Measurements from ENCODE around the gene CALN1.

DNA sequence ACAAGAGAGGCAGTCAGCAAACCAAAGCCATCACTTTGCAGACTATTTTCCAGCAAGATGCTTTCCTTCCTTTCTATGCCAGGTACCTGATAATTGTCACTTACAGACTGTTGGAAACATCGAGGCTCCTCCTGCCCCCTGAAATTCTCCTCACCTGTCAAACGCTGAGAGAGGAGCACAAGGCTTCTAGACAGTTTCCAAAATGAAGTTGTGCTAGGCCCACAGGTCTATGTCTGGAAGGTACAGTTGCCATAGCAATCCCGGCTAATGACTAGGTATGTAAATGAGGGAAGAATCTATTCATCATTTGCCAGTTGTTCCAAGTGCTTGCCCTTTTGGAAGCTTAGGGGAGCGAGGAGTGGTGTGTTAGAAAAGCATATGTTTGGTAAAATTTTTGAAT lies 334.4 kb downstream of the CALN1 start:
- TF ChIP-seq FOXJ3 (CRISPR knock-in tag; IDR thresholded peaks at IDR 0.05) = no peak
- TF ChIP-seq FOS (IDR thresholded peaks at IDR 0.05; ENCODE audit: extremely low read depth, insufficient read length) = no peak
- TF ChIP-seq, protein P1, sequence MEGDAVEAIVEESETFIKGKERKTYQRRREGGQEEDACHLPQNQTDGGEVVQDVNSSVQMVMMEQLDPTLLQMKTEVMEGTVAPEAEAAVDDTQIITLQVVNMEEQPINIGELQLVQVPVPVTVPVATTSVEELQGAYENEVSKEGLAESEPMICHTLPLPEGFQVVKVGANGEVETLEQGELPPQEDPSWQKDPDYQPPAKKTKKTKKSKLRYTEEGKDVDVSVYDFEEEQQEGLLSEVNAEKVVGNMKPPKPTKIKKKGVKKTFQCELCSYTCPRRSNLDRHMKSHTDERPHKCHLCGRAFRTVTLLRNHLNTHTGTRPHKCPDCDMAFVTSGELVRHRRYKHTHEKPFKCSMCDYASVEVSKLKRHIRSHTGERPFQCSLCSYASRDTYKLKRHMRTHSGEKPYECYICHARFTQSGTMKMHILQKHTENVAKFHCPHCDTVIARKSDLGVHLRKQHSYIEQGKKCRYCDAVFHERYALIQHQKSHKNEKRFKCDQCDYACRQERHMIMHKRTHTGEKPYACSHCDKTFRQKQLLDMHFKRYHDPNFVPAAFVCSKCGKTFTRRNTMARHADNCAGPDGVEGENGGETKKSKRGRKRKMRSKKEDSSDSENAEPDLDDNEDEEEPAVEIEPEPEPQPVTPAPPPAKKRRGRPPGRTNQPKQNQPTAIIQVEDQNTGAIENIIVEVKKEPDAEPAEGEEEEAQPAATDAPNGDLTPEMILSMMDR (IDR thresholded peaks at IDR 0.05 in 2 of 3, conservative IDR thresholded peaks at IDR 0.05 in 1 of 3; ENCODE audit: insufficient read depth in 2 of 3, low read depth in 1 of 3, low read length in 3 of 3) = no peak
- TF ChIP-seq GABPA (tag; conservative IDR thresholded peaks at IDR 0.05; ENCODE audit: low read depth) = no peak
- TF ChIP-seq KAT7 (CRISPR knock-in tag; IDR thresholded peaks at IDR 0.05; ENCODE audit: borderline replicate concordance) = no peak
- TF ChIP-seq, protein P2, sequence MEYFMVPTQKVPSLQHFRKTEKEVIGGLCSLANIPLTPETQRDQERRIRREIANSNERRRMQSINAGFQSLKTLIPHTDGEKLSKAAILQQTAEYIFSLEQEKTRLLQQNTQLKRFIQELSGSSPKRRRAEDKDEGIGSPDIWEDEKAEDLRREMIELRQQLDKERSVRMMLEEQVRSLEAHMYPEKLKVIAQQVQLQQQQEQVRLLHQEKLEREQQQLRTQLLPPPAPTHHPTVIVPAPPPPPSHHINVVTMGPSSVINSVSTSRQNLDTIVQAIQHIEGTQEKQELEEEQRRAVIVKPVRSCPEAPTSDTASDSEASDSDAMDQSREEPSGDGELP (CRISPR knock-in tag; IDR thresholded peaks at IDR 0.05; ENCODE audit: borderline replicate concordance) = no peak
- TF ChIP-seq, protein P3, sequence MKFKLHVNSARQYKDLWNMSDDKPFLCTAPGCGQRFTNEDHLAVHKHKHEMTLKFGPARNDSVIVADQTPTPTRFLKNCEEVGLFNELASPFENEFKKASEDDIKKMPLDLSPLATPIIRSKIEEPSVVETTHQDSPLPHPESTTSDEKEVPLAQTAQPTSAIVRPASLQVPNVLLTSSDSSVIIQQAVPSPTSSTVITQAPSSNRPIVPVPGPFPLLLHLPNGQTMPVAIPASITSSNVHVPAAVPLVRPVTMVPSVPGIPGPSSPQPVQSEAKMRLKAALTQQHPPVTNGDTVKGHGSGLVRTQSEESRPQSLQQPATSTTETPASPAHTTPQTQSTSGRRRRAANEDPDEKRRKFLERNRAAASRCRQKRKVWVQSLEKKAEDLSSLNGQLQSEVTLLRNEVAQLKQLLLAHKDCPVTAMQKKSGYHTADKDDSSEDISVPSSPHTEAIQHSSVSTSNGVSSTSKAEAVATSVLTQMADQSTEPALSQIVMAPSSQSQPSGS (CRISPR knock-in tag; IDR thresholded peaks at IDR 0.05) = no peak
- TF ChIP-seq PTRF (tag; IDR thresholded peaks at IDR 0.05) = no peak
- no peak for TF ChIP-seq ZNF143 (CRISPR knock-in tag; IDR thresholded peaks at IDR 0.05)
- TF ChIP-seq BHLHE40 (IDR thresholded peaks at IDR 0.05; ENCODE audit: low read length) = no peak
- no peak for TF ChIP-seq TBP (optimal IDR thresholded peaks at IDR 0.05; ENCODE audit: low read depth, low read length)
- TF ChIP-seq, protein P4, sequence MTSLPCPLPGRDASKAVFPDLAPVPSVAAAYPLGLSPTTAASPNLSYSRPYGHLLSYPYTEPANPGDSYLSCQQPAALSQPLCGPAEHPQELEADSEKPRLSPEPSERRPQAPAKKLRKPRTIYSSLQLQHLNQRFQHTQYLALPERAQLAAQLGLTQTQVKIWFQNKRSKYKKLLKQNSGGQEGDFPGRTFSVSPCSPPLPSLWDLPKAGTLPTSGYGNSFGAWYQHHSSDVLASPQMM (CRISPR knock-in tag; IDR thresholded peaks at IDR 0.05) = no peak
